HepG2 (cell line): ENCODE data around the gene ZNF91. TPM values are rescaled to one million over a fixed set of nuclear protein-coding genes. Genes with fewer than 3 reads are reported as not detected.

Experiments used
- AFF4 ChIP-seq: sonication (generic); formaldehyde crosslinking; IDR thresholded peaks from 2 replicates; pipeline ENCODE4 v1.4.0; 2020; ENCODE audit warnings: missing genetic modification reagents
- ATF1 ChIP-seq: IDR thresholded peaks from 2 replicates; pipeline ENCODE4 v1.6.1; 2016; ENCODE audit warnings: mild to moderate bottlenecking, control low read depth
- CREBL2 ChIP-seq: sonication (generic); formaldehyde crosslinking; IDR thresholded peaks from 2 replicates; pipeline ENCODE4 v1.8.1; 2023; ENCODE audit warnings: missing genetic modification reagents, mild to moderate bottlenecking, borderline replicate concordance
- DDIT3 ChIP-seq: sonication (generic); formaldehyde crosslinking; IDR thresholded peaks from 2 replicates; pipeline ENCODE4 v1.4.0; 2020; ENCODE audit warnings: mild to moderate bottlenecking, missing genetic modification reagents
- FOXK1 ChIP-seq: sonication (generic); formaldehyde crosslinking; IDR thresholded peaks from 2 replicates; pipeline ENCODE4 v1.4.0; 2020; ENCODE audit warnings: low read depth, missing genetic modification reagents, borderline replicate concordance
- IRF1 ChIP-seq: sonication (generic); formaldehyde crosslinking; IDR thresholded peaks from 2 replicates; pipeline ENCODE4 v1.4.0; 2020; ENCODE audit warnings: low read depth, mild to moderate bottlenecking, missing genetic modification reagents
- KDM5A ChIP-seq: fragments of 200-600 bp; sonication (generic); IDR thresholded peaks from 2 replicates; pipeline ENCODE4 v1.7.0; 2018; ENCODE audit warnings: antibody characterized with exemption, mild to moderate bottlenecking, low read length, borderline replicate concordance
- MAZ ChIP-seq, 2 experiments: sonication (generic) in 1 of 2; formaldehyde crosslinking in 1 of 2; IDR thresholded peaks; 2 replicates each; pipeline versions ENCODE4 v1.5.0 to v1.6.1; 2012 to 2020; ENCODE audit warnings: low read depth in 2 of 2, mild to moderate bottlenecking in 2 of 2, borderline replicate concordance in 1 of 2, improper control_type of control experiment in 1 of 2, low read length in 1 of 2, missing genetic modification reagents in 1 of 2, moderate library complexity in 1 of 2
- MNT ChIP-seq: fragments of 450-650 bp; IDR thresholded peaks from 2 replicates; pipeline ENCODE4 v1.6.1; 2016
- NFKBIZ ChIP-seq: IDR thresholded peaks from 2 replicates; pipeline ENCODE4 v1.6.1; 2018; ENCODE audit warnings: missing genetic modification reagents, missing compliant biosample characterization
- RBAK ChIP-seq: sonication (generic); formaldehyde crosslinking; IDR thresholded peaks from 2 replicates; pipeline ENCODE4 v1.5.1; 2020; ENCODE audit warnings: mild to moderate bottlenecking, missing genetic modification reagents
- RFX5 ChIP-seq: IDR thresholded peaks from 2 replicates; pipeline ENCODE4 v1.6.1; 2011; ENCODE audit warnings: low read depth, low read length, improper control_type of control experiment
- TARDBP ChIP-seq: sonication (generic); formaldehyde crosslinking; IDR thresholded peaks from 2 replicates; pipeline ENCODE4 v1.8.0; 2022; ENCODE audit warnings: mild to moderate bottlenecking, missing genetic modification reagents
- TMF1 ChIP-seq: sonication (generic); formaldehyde crosslinking; IDR thresholded peaks from 2 replicates; pipeline ENCODE4 v1.8.1; 2022; ENCODE audit warnings: low read depth, missing genetic modification reagents
- TSC22D2 ChIP-seq: sonication (generic); formaldehyde crosslinking; IDR thresholded peaks from 2 replicates; pipeline ENCODE4 v1.5.1; 2020; ENCODE audit warnings: missing genetic modification reagents, mild to moderate bottlenecking, borderline replicate concordance
- ZNF234 ChIP-seq: sonication (generic); formaldehyde crosslinking; conservative IDR thresholded peaks from 2 replicates; pipeline ENCODE4 v1.5.1; 2020; ENCODE audit warnings: mild to moderate bottlenecking, missing genetic modification reagents
- ZNF24 ChIP-seq: fragments of 450-650 bp; IDR thresholded peaks from 2 replicates; pipeline ENCODE4 v1.6.1; 2017; ENCODE audit warnings: antibody characterized with exemption, mild to moderate bottlenecking
- ZNF354B ChIP-seq: sonication (generic); formaldehyde crosslinking; IDR thresholded peaks from 2 replicates; pipeline ENCODE4 v1.8.0; 2022; ENCODE audit warnings: mild to moderate bottlenecking, missing genetic modification reagents
- ZNF737 ChIP-seq: sonication (generic); formaldehyde crosslinking; IDR thresholded peaks from 2 replicates; pipeline ENCODE4 v1.5.0; 2020; ENCODE audit warnings: missing genetic modification reagents, mild to moderate bottlenecking, borderline replicate concordance
- ZNF761 ChIP-seq: sonication (generic); formaldehyde crosslinking; conservative IDR thresholded peaks from 2 replicates; pipeline ENCODE4 v1.4.0; 2020; ENCODE audit warnings: mild to moderate bottlenecking, missing genetic modification reagents
- ZNF782 ChIP-seq: sonication (generic); formaldehyde crosslinking; IDR thresholded peaks from 2 replicates; pipeline ENCODE4 v1.4.0; 2020; ENCODE audit warnings: missing genetic modification reagents, mild to moderate bottlenecking, borderline replicate concordance
- ZNF816 ChIP-seq: sonication (generic); formaldehyde crosslinking; IDR thresholded peaks from 2 replicates; pipeline ENCODE4 v1.8.0; 2022; ENCODE audit warnings: missing genetic modification reagents, mild to moderate bottlenecking, borderline replicate concordance
- ZNF839 ChIP-seq: sonication (generic); formaldehyde crosslinking; IDR thresholded peaks from 2 replicates; pipeline ENCODE4 v1.4.0; 2020; ENCODE audit warnings: missing genetic modification reagents, mild to moderate bottlenecking, borderline replicate concordance
- polyA plus RNA-seq, 8 experiments: library from polyadenylated mRNA; depleted of rRNA in 3 of 8; stranded (reverse) in 7 of 8; unstranded in 1 of 8; fragments of >200 nt; fragmentation: Illumina TruSeq in 4 of 8; extraction: Trizol in 4 of 8; gene quantifications; 2 replicates each; pipeline versions ENCODE4 v1.2.1 to v1.2.3, GENCODE V29; 2011 to 2016; ENCODE audit warnings: low read depth in 4 of 8, missing spikeins in 1 of 8, mixed read lengths in 1 of 8; ENCODE audit not compliant: insufficient read depth in 1 of 8
- total RNA-seq, 5 experiments: library from RNA; depleted of rRNA; stranded (reverse); fragments of >200 nt; fragmentation: Illumina TruSeq; extraction: Trizol; gene quantifications; 2 replicates each; pipeline ENCODE4 v1.2.3, GENCODE V29; 2016; ENCODE audit warnings: low read depth in 1 of 5

Gene ZNF91
- total and polyA plus RNA-seq, 2 of the 13 experiments (the other 11 are each of a cell fraction or from before 2014, with no cell fraction given) = 19.4 to 21.5 TPM

- TF ChIP-seq ZNF816 (CRISPR knock-in tag) (no peak), AFF4 (CRISPR knock-in tag) (peak; percentile 57; the same call in 1 of the 2 replicates), TMF1 (CRISPR knock-in tag) (no peak), ZNF24 (no peak), RBAK (CRISPR knock-in tag) (no peak), ATF1 (CRISPR knock-in tag) (peak; percentile 52), ZNF234 (no peak), ZNF782 (CRISPR knock-in tag) (peak; percentile 94; the same call in 1 of the 2 replicates), MAZ (IDR thresholded peaks at IDR 0.05; ENCODE audit: borderline replicate concordance, low read depth, low read length) (no peak), MAZ (CRISPR knock-in tag; IDR thresholded peaks at IDR 0.05; ENCODE audit: low read depth) (peak; percentile 56; the same call in 1 of the 2 replicates), ZNF737 (0 out of 2 replicates have a peak, but pooled peaks have one; percentile 73), DDIT3 (CRISPR knock-in tag) (no peak), MNT (no peak), KDM5A (peak; percentile 38), FOXK1 (peak; percentile 16; the same call in 1 of the 2 replicates), ZNF761 (CRISPR knock-in tag) (peak; percentile 73; the same call in 1 of the 2 replicates), ZNF839 (CRISPR knock-in tag) (no peak), ZNF354B (CRISPR knock-in tag) (no peak), TARDBP (CRISPR knock-in tag) (0 out of 2 replicates have a peak, but pooled peaks have one; percentile 52), RFX5 (no peak), TSC22D2 (CRISPR knock-in tag) (peak; percentile 81; the same call in 1 of the 2 replicates), IRF1 (CRISPR knock-in tag) (0 out of 2 replicates have a peak, but pooled peaks have one; percentile 63), CREBL2 (no peak), NFKBIZ (CRISPR knock-in tag) (peak; percentile 67; the same call in 1 of the 2 replicates)
Measured at GRCh38 chr19:23395041-23395721, at the start of gene ZNF91 (continued).
